Measurements from ENCODE around the gene HIP1. TPM values are rescaled to one million over a fixed set of nuclear protein-coding genes. Genes with fewer than 3 reads are reported as not detected.
"Not testable (repeated sequence)": the region's sequence is repeated elsewhere in the genome, so short reads cannot be mapped to it uniquely, and the experiment has no call there.

Gene HIP1
- polyA plus RNA-seq, 4 donors: 33.0 to 40.3 (median 34.0) TPM

GRCh38 chr7:75739796-75740672, 1.3 kb upstream of the HIP1 start:
- DNase-seq (ENCODE audit: low read depth in 4 of 4, low spot score in 2 of 4): peak in 1 of 4 donors; percentile 38

- DNase-seq (ENCODE audit: low read depth in 4 of 4, low spot score in 2 of 4): peak; percentile 81 to 95 (median 92)
Observed at GRCh38 chr7:75738975-75739795, 444 bp upstream of the HIP1 start.

- DNase-seq (ENCODE audit: low read depth in 4 of 4, low spot score in 2 of 4): no peak
Observed at GRCh38 chr7:75737856-75738603, 711 bp downstream of the HIP1 start.

GRCh38 chr7:75735581-75736350, 3.0 kb downstream of the HIP1 start:
- no peak for DNase-seq (ENCODE audit: low read depth in 4 of 4, low spot score in 2 of 4)

GRCh38 chr7:75734586-75735458, 3.9 kb downstream of the HIP1 start:
- DNase-seq (ENCODE audit: low read depth in 4 of 4, low spot score in 2 of 4): peak in 1 of 4 donors; percentile 44

GRCh38 chr7:75732764-75733630, 5.7 kb downstream of the HIP1 start:
- DNase-seq (ENCODE audit: low read depth in 4 of 4, low spot score in 2 of 4): no peak

- DNase-seq (ENCODE audit: low read depth in 4 of 4, low spot score in 2 of 4): no peak
Observed at GRCh38 chr7:75732016-75732521, 6.7 kb downstream of the HIP1 start.

GRCh38 chr7:75729851-75730274, 8.9 kb downstream of the HIP1 start:
- DNase-seq (ENCODE audit: low read depth in 4 of 4, low spot score in 2 of 4): no peak

GRCh38 chr7:75727881-75728593, 10.7 kb downstream of the HIP1 start:
- DNase-seq (ENCODE audit: low read depth in 4 of 4, low spot score in 2 of 4): no peak

- not testable (repeated sequence) for DNase-seq (ENCODE audit: low read depth in 4 of 4, low spot score in 2 of 4)
Observed at GRCh38 chr7:75727351-75727750, 11.4 kb downstream of the HIP1 start.

GRCh38 chr7:75725306-75725705, 13.4 kb downstream of the HIP1 start:
- no peak for DNase-seq (ENCODE audit: low read depth in 4 of 4, low spot score in 2 of 4)

- no peak for DNase-seq (ENCODE audit: low read depth in 4 of 4, low spot score in 2 of 4)
Observed at GRCh38 chr7:75723444-75723843, 15.3 kb downstream of the HIP1 start.

GRCh38 chr7:75722373-75722772, 16.4 kb downstream of the HIP1 start:
- DNase-seq (ENCODE audit: low read depth in 4 of 4, low spot score in 2 of 4): no peak

- DNase-seq (ENCODE audit: low read depth in 4 of 4, low spot score in 2 of 4): not testable (repeated sequence)
Observed at GRCh38 chr7:75721922-75722321, 16.8 kb downstream of the HIP1 start.

- DNase-seq (ENCODE audit: low read depth in 4 of 4, low spot score in 2 of 4): no peak
Observed at GRCh38 chr7:75721426-75721825, 17.3 kb downstream of the HIP1 start.

- no peak for DNase-seq (ENCODE audit: low read depth in 4 of 4, low spot score in 2 of 4)
Observed at GRCh38 chr7:75719626-75720025, 19.1 kb downstream of the HIP1 start.

- DNase-seq (ENCODE audit: low read depth in 4 of 4, low spot score in 2 of 4): no peak
Observed at GRCh38 chr7:75718390-75719031, 20.2 kb downstream of the HIP1 start.

All from left renal cortex interstitium (tissue), 4 donors.